Osteoblast (primary cell): ENCODE measurements around the gene ENHO. TPM values are rescaled to one million over a fixed set of nuclear protein-coding genes. Genes with fewer than 3 reads are reported as not detected.

Experiments used
- DNase-seq: peaks from one replicate; pipeline ENCODE4 v3.0.0; 2011; ENCODE audit warnings: low spot score, mixed read lengths; ENCODE audit not compliant: insufficient read length; ENCODE audit errors: missing footprints
- H2AFZ ChIP-seq: 2 replicates; pipeline ENCODE4 v1.6.0; 2011; ENCODE audit warnings: mild to moderate bottlenecking, low read length
- H3K27ac ChIP-seq: 2 replicates; pipeline ENCODE4 v1.5.1; 2011; ENCODE audit warnings: mild to moderate bottlenecking, low read depth, low read length, moderate library complexity
- H3K27me3 ChIP-seq: 2 replicates; pipeline ENCODE4 v1.6.0; 2012; ENCODE audit warnings: mild to moderate bottlenecking, control low read depth, inconsistent platforms, low read length, moderate library complexity; ENCODE audit not compliant: insufficient read depth
- H3K36me3 ChIP-seq: 2 replicates; pipeline ENCODE4 v1.5.1; 2011; ENCODE audit warnings: mild to moderate bottlenecking, low read length, control low read depth, moderate library complexity; ENCODE audit not compliant: insufficient read depth
- H3K4me1 ChIP-seq: 2 replicates; pipeline ENCODE4 v1.5.1; 2011; ENCODE audit warnings: mild to moderate bottlenecking, low read length, control low read depth, moderate library complexity; ENCODE audit not compliant: insufficient read depth
- H3K4me2 ChIP-seq: 2 replicates; pipeline ENCODE4 v1.6.0; 2011; ENCODE audit warnings: mild to moderate bottlenecking, low read length; ENCODE audit not compliant: insufficient read depth
- H3K4me3 ChIP-seq: fragments of 200-600 bp; sonication (generic); 3 replicates; pipeline ENCODE4 v1.5.1; 2012; ENCODE audit warnings: mild to moderate bottlenecking, low read length, inconsistent platforms; ENCODE audit not compliant: insufficient read depth
- H3K79me2 ChIP-seq: 2 replicates; pipeline ENCODE4 v1.6.0; 2012; ENCODE audit warnings: mild to moderate bottlenecking, low read length, control low read depth, inconsistent platforms; ENCODE audit not compliant: insufficient read depth
- H3K9me3 ChIP-seq: 2 replicates; pipeline ENCODE4 v1.5.1; 2011; ENCODE audit warnings: low read depth, low read length, control low read depth
- H4K20me1 ChIP-seq: 2 replicates; pipeline ENCODE4 v1.6.0; 2012; ENCODE audit warnings: mild to moderate bottlenecking, low read length, control low read depth; ENCODE audit not compliant: insufficient read depth
- CTCF ChIP-seq: IDR thresholded peaks from 2 replicates; pipeline ENCODE4 v1.5.1; 2011; ENCODE audit warnings: mild to moderate bottlenecking, low read depth, low read length, moderate library complexity; ENCODE audit errors: extremely low read depth
- total RNA-seq: library from RNA; depleted of rRNA; stranded (reverse); fragments of >200 nt; gene quantifications from 2 replicates; pipeline ENCODE4 v1.2.3, GENCODE V29; 2012

The ENHO gene
- total RNA-seq, 1 donor: under 0.01 TPM

- no peaks in the 10 kb centered on the region for H4K20me1 ChIP-seq
- TF ChIP-seq CTCF: no peak
- peak; percentile 47 for DNase-seq
- H3K9me3 ChIP-seq: no peaks in the 10 kb centered on the region
- H3K36me3 ChIP-seq: no peaks in the 10 kb centered on the region
- no peak overlapping the region for H3K27ac ChIP-seq
- no peak overlapping the region for H3K4me2 ChIP-seq
- peaks cover 29% of the 10 kb centered on the region for H3K27me3 ChIP-seq
- H3K4me3 ChIP-seq: no peak overlapping the region
- no peaks in the 10 kb centered on the region for H3K79me2 ChIP-seq
- no peak overlapping the region for H2AFZ ChIP-seq
- peaks cover 4% of the 10 kb centered on the region for H3K4me1 ChIP-seq
Observed at GRCh38 chr9:34518110-34518616, 4.6 kb downstream of the ENHO start.

GRCh38 chr9:34517185-34517584, 5.6 kb downstream of the ENHO start:
- Histone ChIP-seq H3K27ac (no peak overlapping the region), H3K36me3 (no peaks in the 10 kb centered on the region), H3K4me3 (no peak overlapping the region), H4K20me1 (no peaks in the 10 kb centered on the region), H3K79me2 (no peaks in the 10 kb centered on the region), H3K27me3 (peaks cover 31% of the 10 kb centered on the region), H3K4me1 (peaks cover 4% of the 10 kb centered on the region), H3K9me3 (no peaks in the 10 kb centered on the region), H2AFZ (no peak overlapping the region), H3K4me2 (no peak overlapping the region)
- DNase-seq: peak; percentile 58
- TF ChIP-seq CTCF: no peak

- Histone ChIP-seq H3K4me1 (peaks cover 4% of the 10 kb centered on the region), H3K9me3 (no peaks in the 10 kb centered on the region), H3K4me3 (no peak overlapping the region), H3K4me2 (no peak overlapping the region), H3K36me3 (no peaks in the 10 kb centered on the region), H4K20me1 (no peaks in the 10 kb centered on the region), H3K79me2 (no peaks in the 10 kb centered on the region), H3K27ac (no peak overlapping the region), H2AFZ (no peak overlapping the region), H3K27me3 (peaks cover 23% of the 10 kb centered on the region)
- TF ChIP-seq CTCF: no peak
- no peak for DNase-seq
Observed at GRCh38 chr9:34515959-34516358, 6.8 kb downstream of the ENHO start.

- no peaks in the 10 kb centered on the region for H3K36me3 ChIP-seq
- H3K27me3 ChIP-seq: peaks cover 18% of the 10 kb centered on the region
- H2AFZ ChIP-seq: no peak overlapping the region
- no peaks in the 10 kb centered on the region for H3K9me3 ChIP-seq
- DNase-seq: peak; percentile 62
- no peak overlapping the region for H3K27ac ChIP-seq
- TF ChIP-seq CTCF: no peak
- no peaks in the 10 kb centered on the region for H4K20me1 ChIP-seq
- H3K4me1 ChIP-seq: peaks cover 4% of the 10 kb centered on the region
- no peaks in the 10 kb centered on the region for H3K79me2 ChIP-seq
- H3K4me3 ChIP-seq: no peak overlapping the region
- no peak overlapping the region for H3K4me2 ChIP-seq
Observed at GRCh38 chr9:34514816-34515215, 8.0 kb downstream of the ENHO start.
